HepG2 (cell line): ENCODE results near the gene ERMARD. TPM values are rescaled to one million over a fixed set of nuclear protein-coding genes. Genes with fewer than 3 reads are reported as not detected.
A peak's percentile ranks its signal among the peaks of the same experiment; 100 is the strongest.

Source experiments
- NONO ChIP-seq, 2 experiments: fragments of 450-650 bp in 1 of 2; sonication (generic) in 1 of 2; formaldehyde crosslinking in 1 of 2; IDR thresholded peaks in 1 of 2; conservative IDR thresholded peaks in 1 of 2; 2 replicates each; pipeline versions ENCODE4 v1.6.1 to v1.8.0; 2017 to 2022; ENCODE audit warnings: mild to moderate bottlenecking in 1 of 2, missing genetic modification reagents in 1 of 2, moderate library complexity in 1 of 2
- TOE1 ChIP-seq: sonication (generic); formaldehyde crosslinking; IDR thresholded peaks from 2 replicates; pipeline ENCODE4 v1.4.0; 2020; ENCODE audit warnings: mild to moderate bottlenecking, missing genetic modification reagents
- ZBTB10 ChIP-seq: sonication (generic); formaldehyde crosslinking; IDR thresholded peaks from 2 replicates; pipeline ENCODE4 v1.4.0; 2020; ENCODE audit warnings: missing genetic modification reagents, borderline replicate concordance
- ZBTB2 ChIP-seq: sonication (generic); formaldehyde crosslinking; IDR thresholded peaks from 2 replicates; pipeline ENCODE4 v1.8.0; 2022; ENCODE audit warnings: low read depth, missing genetic modification reagents
- ZNF160 ChIP-seq: sonication (generic); formaldehyde crosslinking; IDR thresholded peaks from 2 replicates; pipeline ENCODE4 v1.8.0; 2022; ENCODE audit warnings: mild to moderate bottlenecking, inconsistent platforms, missing genetic modification reagents
- ZNF18 ChIP-seq: sonication (generic); formaldehyde crosslinking; IDR thresholded peaks from 2 replicates; pipeline ENCODE4 v1.8.0; 2022; ENCODE audit warnings: mild to moderate bottlenecking, missing genetic modification reagents; ENCODE audit not compliant: insufficient replicate concordance
- ZNF251 ChIP-seq: sonication (generic); formaldehyde crosslinking; IDR thresholded peaks from 2 replicates; pipeline ENCODE4 v1.9.0; 2021; ENCODE audit warnings: mild to moderate bottlenecking, missing genetic modification reagents
- ZNF343 ChIP-seq: sonication (generic); formaldehyde crosslinking; IDR thresholded peaks from 2 replicates; pipeline ENCODE4 v1.4.0; 2020; ENCODE audit warnings: mild to moderate bottlenecking, missing genetic modification reagents
- ZNF460 ChIP-seq: sonication (generic); formaldehyde crosslinking; IDR thresholded peaks from 2 replicates; pipeline ENCODE4 v1.5.1; 2020; ENCODE audit warnings: missing genetic modification reagents, mild to moderate bottlenecking, borderline replicate concordance
- ZNF883 ChIP-seq: sonication (generic); formaldehyde crosslinking; IDR thresholded peaks from 2 replicates; pipeline ENCODE4 v1.5.1; 2020; ENCODE audit warnings: mild to moderate bottlenecking, missing genetic modification reagents; ENCODE audit errors: not compliant biosample characterization
- ZNF891 ChIP-seq: sonication (generic); formaldehyde crosslinking; IDR thresholded peaks from 2 replicates; pipeline ENCODE4 v1.5.0; 2020; ENCODE audit warnings: mild to moderate bottlenecking, missing genetic modification reagents
- polyA plus RNA-seq, 8 experiments: library from polyadenylated mRNA; depleted of rRNA in 3 of 8; stranded (reverse) in 7 of 8; unstranded in 1 of 8; fragments of >200 nt; fragmentation: Illumina TruSeq in 4 of 8; extraction: Trizol in 4 of 8; gene quantifications; 2 replicates each; pipeline versions ENCODE4 v1.2.1 to v1.2.3, GENCODE V29; 2011 to 2016; ENCODE audit warnings: low read depth in 4 of 8, missing spikeins in 1 of 8, mixed read lengths in 1 of 8; ENCODE audit not compliant: insufficient read depth in 1 of 8
- total RNA-seq, 5 experiments: library from RNA; depleted of rRNA; stranded (reverse); fragments of >200 nt; fragmentation: Illumina TruSeq; extraction: Trizol; gene quantifications; 2 replicates each; pipeline ENCODE4 v1.2.3, GENCODE V29; 2016; ENCODE audit warnings: low read depth in 1 of 5
- TF ChIP-seq, protein P1 (sequence below): sonication (generic); formaldehyde crosslinking; IDR thresholded peaks from 2 replicates; pipeline ENCODE4 v1.9.0; 2022; ENCODE audit warnings: missing genetic modification reagents, mild to moderate bottlenecking, borderline replicate concordance
- TF ChIP-seq, protein P2 (sequence below), 2 experiments: sonication (generic) in 1 of 2; formaldehyde crosslinking in 1 of 2; IDR thresholded peaks; 2 replicates each; pipeline versions ENCODE4 v1.4.0 to v1.6.1; 2016 to 2020; ENCODE audit warnings: borderline replicate concordance in 1 of 2, low read depth in 1 of 2, mild to moderate bottlenecking in 1 of 2, missing genetic modification reagents in 1 of 2

ERMARD gene
- total and polyA plus RNA-seq, 2 of the 13 experiments (the other 11 are each of a cell fraction or from before 2014, with no cell fraction given) = 8.8 to 10.7 TPM

DNA sequence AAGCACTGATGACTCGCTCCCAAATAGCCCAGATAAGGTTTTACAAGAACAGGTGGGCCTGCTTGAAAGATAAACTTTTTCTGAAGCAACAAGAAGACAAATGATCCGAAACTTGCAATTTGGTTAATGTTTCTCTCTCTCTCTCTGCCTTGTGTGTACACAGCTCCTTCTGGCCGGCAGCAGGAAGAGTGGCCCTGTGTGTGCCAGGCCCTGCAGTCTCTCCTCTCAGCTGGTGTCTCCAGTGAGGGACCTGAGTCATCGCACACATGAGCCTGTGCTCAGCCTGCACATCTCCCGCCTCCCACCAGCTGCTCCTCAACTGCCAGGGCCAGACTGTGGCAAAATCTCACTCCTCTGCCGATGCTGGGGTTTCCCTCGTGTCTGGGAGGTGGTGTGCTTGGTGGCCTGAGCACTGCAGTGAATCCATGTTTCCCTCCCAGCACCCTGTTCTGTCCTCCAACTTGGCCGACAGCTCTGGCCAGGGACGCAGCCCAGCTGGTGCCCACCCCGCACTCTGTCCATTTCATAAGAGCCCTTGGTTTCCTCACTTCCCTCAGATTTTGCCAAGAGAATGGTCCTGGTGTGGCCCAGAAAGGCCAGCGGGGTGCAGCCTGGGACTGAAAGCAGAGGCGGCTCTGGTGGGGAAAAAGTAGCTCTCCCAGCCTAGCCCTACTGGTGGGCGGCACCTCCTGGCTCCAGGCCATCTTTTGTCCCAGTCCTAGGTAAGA is 49.4 kb downstream of the ERMARD start (continued):
- TF ChIP-seq ZNF460 (no peak; the same call in 1 of the 2 replicates), ZNF160 (CRISPR knock-in tag) (no peak; the same call in 1 of the 2 replicates), ZBTB10 (CRISPR knock-in tag) (peak; percentile 9; the same call in 1 of the 2 replicates), ZNF251 (0 out of 2 replicates have a peak, but pooled peaks have one; percentile 33), NONO (IDR thresholded peaks at IDR 0.05) (no peak), NONO (CRISPR knock-in tag; conservative IDR thresholded peaks at IDR 0.05) (peak; percentile 84), ZNF343 (CRISPR knock-in tag) (peak; percentile 92), ZNF18 (CRISPR knock-in tag) (peak; percentile 58), ZNF883 (no peak), TOE1 (CRISPR knock-in tag) (no peak), ZBTB2 (CRISPR knock-in tag) (no peak), ZNF891 (CRISPR knock-in tag) (peak; percentile 89)
- TF ChIP-seq, protein P1, sequence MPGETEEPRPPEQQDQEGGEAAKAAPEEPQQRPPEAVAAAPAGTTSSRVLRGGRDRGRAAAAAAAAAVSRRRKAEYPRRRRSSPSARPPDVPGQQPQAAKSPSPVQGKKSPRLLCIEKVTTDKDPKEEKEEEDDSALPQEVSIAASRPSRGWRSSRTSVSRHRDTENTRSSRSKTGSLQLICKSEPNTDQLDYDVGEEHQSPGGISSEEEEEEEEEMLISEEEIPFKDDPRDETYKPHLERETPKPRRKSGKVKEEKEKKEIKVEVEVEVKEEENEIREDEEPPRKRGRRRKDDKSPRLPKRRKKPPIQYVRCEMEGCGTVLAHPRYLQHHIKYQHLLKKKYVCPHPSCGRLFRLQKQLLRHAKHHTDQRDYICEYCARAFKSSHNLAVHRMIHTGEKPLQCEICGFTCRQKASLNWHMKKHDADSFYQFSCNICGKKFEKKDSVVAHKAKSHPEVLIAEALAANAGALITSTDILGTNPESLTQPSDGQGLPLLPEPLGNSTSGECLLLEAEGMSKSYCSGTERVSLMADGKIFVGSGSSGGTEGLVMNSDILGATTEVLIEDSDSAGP = peak; percentile 88; the same call in 1 of the 2 replicates
- TF ChIP-seq, protein P2, sequence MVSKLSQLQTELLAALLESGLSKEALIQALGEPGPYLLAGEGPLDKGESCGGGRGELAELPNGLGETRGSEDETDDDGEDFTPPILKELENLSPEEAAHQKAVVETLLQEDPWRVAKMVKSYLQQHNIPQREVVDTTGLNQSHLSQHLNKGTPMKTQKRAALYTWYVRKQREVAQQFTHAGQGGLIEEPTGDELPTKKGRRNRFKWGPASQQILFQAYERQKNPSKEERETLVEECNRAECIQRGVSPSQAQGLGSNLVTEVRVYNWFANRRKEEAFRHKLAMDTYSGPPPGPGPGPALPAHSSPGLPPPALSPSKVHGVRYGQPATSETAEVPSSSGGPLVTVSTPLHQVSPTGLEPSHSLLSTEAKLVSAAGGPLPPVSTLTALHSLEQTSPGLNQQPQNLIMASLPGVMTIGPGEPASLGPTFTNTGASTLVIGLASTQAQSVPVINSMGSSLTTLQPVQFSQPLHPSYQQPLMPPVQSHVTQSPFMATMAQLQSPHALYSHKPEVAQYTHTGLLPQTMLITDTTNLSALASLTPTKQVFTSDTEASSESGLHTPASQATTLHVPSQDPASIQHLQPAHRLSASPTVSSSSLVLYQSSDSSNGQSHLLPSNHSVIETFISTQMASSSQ (IDR thresholded peaks at IDR 0.05; ENCODE audit: low read depth) = peak; percentile 90
- TF ChIP-seq, protein P2 (CRISPR knock-in tag; IDR thresholded peaks at IDR 0.05; ENCODE audit: borderline replicate concordance) = peak; percentile 95
